ENCODE data around the gene ZNF343. TPM values are rescaled to one million over a fixed set of nuclear protein-coding genes. Genes with fewer than 3 reads are reported as not detected.
"Not testable (repeated sequence)": the region's sequence is repeated elsewhere in the genome, so short reads cannot be mapped to it uniquely, and the experiment has no call there.

ZNF343 gene
- total RNA-seq, 1 donor from 2014 or later = 12.5 TPM

DNA sequence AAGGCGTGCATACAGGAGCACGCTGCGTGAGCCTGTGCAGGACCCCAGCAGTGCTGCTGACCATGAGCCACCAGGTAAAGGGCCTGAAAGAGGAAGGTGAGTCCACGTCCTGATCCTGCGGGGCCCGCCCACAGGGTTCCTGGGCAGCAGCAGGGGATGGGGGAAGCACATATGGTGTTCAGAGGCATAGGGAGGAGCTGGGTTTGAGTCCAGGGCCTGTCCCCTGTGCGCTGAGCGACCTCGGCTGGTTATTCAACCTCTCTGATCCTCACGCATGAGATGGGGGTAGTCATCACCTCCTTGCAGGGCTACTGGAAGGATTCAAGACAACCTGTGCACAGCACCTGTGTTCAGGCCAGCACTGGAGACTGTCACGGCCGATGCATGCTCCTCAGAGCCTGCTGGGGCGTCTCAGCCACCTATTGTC is 27.9 kb upstream of the ZNF343 start, which contains the start of gene TMC2:
Gene TMC2 (plus strand): TSS at position 14 of the 427 bp plus-strand sequence. CDS start 49 bp downstream, at position 63.
- Histone ChIP-seq H3K27me3 (ENCODE audit: control insufficient read depth in 3 of 3, insufficient read depth in 3 of 3, low read length in 3 of 3) (peaks cover 23 to 28% (median 23%) of the 10 kb centered on the region in 3 donors), H3K9me3 (ENCODE audit: control insufficient read depth in 3 of 3, low read length in 3 of 3) (no peaks in the 10 kb centered on the region), H3K36me3 (ENCODE audit: control insufficient read depth in 3 of 3, insufficient read depth in 3 of 3, low read length in 3 of 3) (no peaks in the 10 kb centered on the region), H3K4me3 (ENCODE audit: low read length in 3 of 3) (no peak within 1 kb of the TSS), H3K9ac (ENCODE audit: low read depth in 1 of 3, low read length in 3 of 3) (no peak within 1 kb of the TSS), H3K4me1 (ENCODE audit: control insufficient read depth in 3 of 3, insufficient read depth in 3 of 3, low read length in 3 of 3) (peaks cover 0 to 2% (median 0%) of the 10 kb centered on the region in 3 donors), H3K27ac (ENCODE audit: low read depth, low read length) (no peak within 1 kb of the TSS)

- no peak overlapping the region for H3K9ac ChIP-seq (ENCODE audit: low read depth in 1 of 3, low read length in 3 of 3)
- no peaks in the 10 kb centered on the region for H3K9me3 ChIP-seq (ENCODE audit: control insufficient read depth in 3 of 3, low read length in 3 of 3)
- H3K4me1 ChIP-seq (ENCODE audit: control insufficient read depth in 3 of 3, insufficient read depth in 3 of 3, low read length in 3 of 3) = peaks cover 0 to 2% (median 0%) of the 10 kb centered on the region in 3 donors
- H3K4me3 ChIP-seq (ENCODE audit: low read length in 3 of 3) = no peak overlapping the region
- no peaks in the 10 kb centered on the region for H3K36me3 ChIP-seq (ENCODE audit: control insufficient read depth in 3 of 3, insufficient read depth in 3 of 3, low read length in 3 of 3)
- peaks cover 22 to 28% (median 23%) of the 10 kb centered on the region in 3 donors for H3K27me3 ChIP-seq (ENCODE audit: control insufficient read depth in 3 of 3, insufficient read depth in 3 of 3, low read length in 3 of 3)
- H3K27ac ChIP-seq (ENCODE audit: low read depth, low read length) = no peak overlapping the region
These were observed 27.2 kb upstream of the ZNF343 start for GRCh38 chr20:2535711-2536559.

DNA sequence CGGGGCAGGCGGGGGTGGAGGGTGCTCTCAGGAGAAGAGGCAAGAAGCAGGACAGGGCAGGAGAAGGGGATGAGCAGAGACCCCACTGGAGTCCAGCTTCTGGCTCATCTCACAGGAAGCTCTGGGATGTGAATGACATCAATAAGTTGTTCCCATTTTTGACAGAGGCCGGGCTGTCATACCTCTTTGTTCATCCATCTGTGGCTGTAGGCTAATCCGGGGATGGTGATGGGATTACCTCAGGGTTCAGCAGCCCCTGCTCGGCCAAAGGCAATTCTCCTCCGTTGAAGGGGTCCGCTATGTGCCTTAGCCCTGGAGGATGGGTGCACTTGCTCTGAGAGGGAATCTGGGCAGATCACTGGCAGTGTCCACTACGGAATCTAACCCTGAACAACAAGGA is 24.4 kb upstream of the ZNF343 start:
- Histone ChIP-seq H3K27me3 (ENCODE audit: control insufficient read depth in 3 of 3, insufficient read depth in 3 of 3, low read length in 3 of 3) (peaks cover 10 to 26% (median 21%) of the 10 kb centered on the region in 3 donors), H3K27ac (ENCODE audit: low read depth, low read length) (no peak overlapping the region), H3K9ac (ENCODE audit: low read depth in 1 of 3, low read length in 3 of 3) (no peak overlapping the region), H3K4me3 (ENCODE audit: low read length in 3 of 3) (no peak overlapping the region), H3K9me3 (ENCODE audit: control insufficient read depth in 3 of 3, low read length in 3 of 3) (no peaks in the 10 kb centered on the region), H3K4me1 (ENCODE audit: control insufficient read depth in 3 of 3, insufficient read depth in 3 of 3, low read length in 3 of 3) (no peaks in the 10 kb centered on the region), H3K36me3 (ENCODE audit: control insufficient read depth in 3 of 3, insufficient read depth in 3 of 3, low read length in 3 of 3) (no peaks in the 10 kb centered on the region)

GRCh38 chr20:2528671-2529271 is 20.1 kb upstream of the ZNF343 start:
- H3K4me1 ChIP-seq (ENCODE audit: control insufficient read depth in 3 of 3, insufficient read depth in 3 of 3, low read length in 3 of 3) = peaks cover 5 to 15% (median 14%) of the 10 kb centered on the region in 3 donors

DNA sequence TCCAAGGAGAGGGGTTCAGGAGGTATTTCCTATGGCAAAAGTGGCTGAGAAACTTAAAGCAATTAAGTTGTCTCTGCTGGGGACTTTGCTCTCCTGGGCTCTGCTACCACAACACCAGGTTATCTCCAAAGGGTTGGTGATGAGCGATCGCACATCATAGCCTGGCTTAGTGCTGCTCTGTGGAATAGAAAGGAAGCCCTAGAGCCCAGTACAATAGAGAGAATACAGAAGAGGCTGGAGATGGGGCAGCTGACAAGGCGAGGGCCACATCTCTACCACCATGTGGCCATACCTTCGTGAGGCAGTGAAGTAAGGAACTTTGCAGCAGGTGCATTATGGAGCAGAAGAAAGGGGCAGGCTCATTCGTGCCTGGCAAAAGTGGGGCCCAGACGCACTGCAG is 19.0 kb upstream of the ZNF343 start:
- no peak overlapping the region for H3K9ac ChIP-seq (ENCODE audit: low read depth in 1 of 3, low read length in 3 of 3)
- H3K36me3 ChIP-seq (ENCODE audit: control insufficient read depth in 3 of 3, insufficient read depth in 3 of 3, low read length in 3 of 3) = no peaks in the 10 kb centered on the region
- H3K9me3 ChIP-seq (ENCODE audit: control insufficient read depth in 3 of 3, low read length in 3 of 3) = no peaks in the 10 kb centered on the region
- H3K4me3 ChIP-seq (ENCODE audit: low read length in 3 of 3) = no peak overlapping the region
- peaks cover 5 to 16% (median 14%) of the 10 kb centered on the region in 3 donors for H3K4me1 ChIP-seq (ENCODE audit: control insufficient read depth in 3 of 3, insufficient read depth in 3 of 3, low read length in 3 of 3)
- H3K27ac ChIP-seq (ENCODE audit: low read depth, low read length) = no peak overlapping the region
- H3K27me3 ChIP-seq (ENCODE audit: control insufficient read depth in 3 of 3, insufficient read depth in 3 of 3, low read length in 3 of 3) = peaks cover 0 to 20% (median 0%) of the 10 kb centered on the region in 3 donors

More at GRCh38 chr20:2528671-2529271, 20.1 kb upstream of the ZNF343 start:
- no peaks in the 10 kb centered on the region for H3K36me3 ChIP-seq (ENCODE audit: control insufficient read depth in 3 of 3, insufficient read depth in 3 of 3, low read length in 3 of 3)
- no peak overlapping the region for H3K27ac ChIP-seq (ENCODE audit: low read depth, low read length)
- H3K9ac ChIP-seq (ENCODE audit: low read depth in 1 of 3, low read length in 3 of 3) = no peak overlapping the region
- no peaks in the 10 kb centered on the region for H3K9me3 ChIP-seq (ENCODE audit: control insufficient read depth in 3 of 3, low read length in 3 of 3)
- peaks cover 0 to 18% (median 2%) of the 10 kb centered on the region in 3 donors for H3K27me3 ChIP-seq (ENCODE audit: control insufficient read depth in 3 of 3, insufficient read depth in 3 of 3, low read length in 3 of 3)
- H3K4me3 ChIP-seq (ENCODE audit: low read length in 3 of 3) = no peak overlapping the region

DNA sequence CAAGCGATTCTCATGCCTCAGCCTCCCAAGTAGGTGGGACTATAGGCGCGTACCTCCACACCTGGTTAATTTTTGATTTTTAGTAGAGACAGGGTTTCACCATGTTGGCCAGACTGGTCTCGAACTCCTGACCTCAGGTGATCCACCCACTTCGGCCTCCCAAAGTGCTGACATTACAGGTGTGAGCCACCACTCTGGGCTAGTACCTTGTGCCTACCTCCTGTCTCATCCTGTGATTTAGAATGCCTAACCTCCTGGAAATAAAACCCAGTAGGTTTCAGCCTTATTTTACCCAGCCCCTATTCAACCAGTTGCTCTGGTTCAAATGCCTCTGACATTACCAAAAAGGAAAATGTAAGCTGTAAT is 17.5 kb upstream of the ZNF343 start:
- not testable (repeated sequence) for H3K27ac ChIP-seq (ENCODE audit: low read depth, low read length); H3K9me3 ChIP-seq (ENCODE audit: control insufficient read depth in 3 of 3, low read length in 3 of 3); H3K4me3 ChIP-seq (ENCODE audit: low read length in 3 of 3); H3K36me3 ChIP-seq (ENCODE audit: control insufficient read depth in 3 of 3, insufficient read depth in 3 of 3, low read length in 3 of 3); H3K9ac ChIP-seq (ENCODE audit: low read depth in 1 of 3, low read length in 3 of 3)
- peaks cover 5 to 16% (median 14%) of the 10 kb centered on the region in 3 donors for H3K4me1 ChIP-seq (ENCODE audit: control insufficient read depth in 3 of 3, insufficient read depth in 3 of 3, low read length in 3 of 3)
- peaks cover 0 to 25% (median 4%) of the 10 kb centered on the region in 3 donors for H3K27me3 ChIP-seq (ENCODE audit: control insufficient read depth in 3 of 3, insufficient read depth in 3 of 3, low read length in 3 of 3)

DNA sequence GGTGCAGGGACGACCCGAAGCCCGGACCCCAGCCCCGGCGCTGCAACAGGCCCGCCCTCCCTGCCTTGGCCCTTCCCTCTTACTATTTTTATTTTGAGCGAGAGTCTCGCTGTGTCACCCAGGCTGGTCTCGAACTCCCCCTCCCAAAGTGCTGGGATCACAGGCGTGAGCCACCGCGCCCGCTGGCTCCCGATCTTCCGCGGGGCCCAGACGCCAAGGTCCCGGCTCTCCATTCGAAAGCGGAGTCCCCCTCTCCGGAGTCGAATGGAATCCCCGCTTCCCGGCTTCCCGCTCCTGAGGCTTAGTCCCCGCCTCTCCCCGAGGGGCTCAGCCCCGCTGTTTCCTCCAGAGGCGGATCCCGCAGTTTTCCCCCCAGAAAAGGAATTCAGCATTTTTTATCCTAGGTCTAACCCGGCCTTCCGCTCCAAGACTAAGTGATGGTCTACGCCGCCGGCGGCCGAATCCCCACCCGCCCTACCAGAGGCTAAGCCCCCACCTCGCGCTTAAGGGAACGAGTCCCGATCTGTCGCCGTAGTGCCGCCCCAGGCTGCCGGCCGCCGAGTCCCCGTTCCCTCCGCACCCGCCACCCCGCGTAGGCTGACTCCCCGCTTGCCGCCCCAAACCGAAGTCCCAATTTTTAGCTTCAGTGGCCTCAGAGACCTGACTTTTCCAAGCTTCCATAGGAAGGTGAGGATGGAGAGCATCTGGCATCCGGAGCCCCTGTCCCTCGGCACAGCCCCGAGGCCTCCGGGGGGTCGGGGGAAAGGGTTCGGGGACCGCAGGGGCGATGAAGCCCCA is 16.2 kb upstream of the ZNF343 start:
- Histone ChIP-seq H3K9me3 (ENCODE audit: control insufficient read depth in 3 of 3, low read length in 3 of 3) (no peaks in the 10 kb centered on the region), H3K4me3 (ENCODE audit: low read length in 3 of 3) (peak overlapping the region; percentile 74 to 77 (median 75)), H3K27ac (ENCODE audit: low read depth, low read length) (peak overlapping the region; percentile 86), H3K4me1 (ENCODE audit: control insufficient read depth in 3 of 3, insufficient read depth in 3 of 3, low read length in 3 of 3) (peaks cover 5 to 16% (median 14%) of the 10 kb centered on the region in 3 donors), H3K36me3 (ENCODE audit: control insufficient read depth in 3 of 3, insufficient read depth in 3 of 3, low read length in 3 of 3) (no peaks in the 10 kb centered on the region), H3K27me3 (ENCODE audit: control insufficient read depth in 3 of 3, insufficient read depth in 3 of 3, low read length in 3 of 3) (peaks cover 0 to 23% (median 4%) of the 10 kb centered on the region in 3 donors), H3K9ac (ENCODE audit: low read depth in 1 of 3, low read length in 3 of 3) (peak overlapping the region; percentile 84 to 87 (median 86))

DNA sequence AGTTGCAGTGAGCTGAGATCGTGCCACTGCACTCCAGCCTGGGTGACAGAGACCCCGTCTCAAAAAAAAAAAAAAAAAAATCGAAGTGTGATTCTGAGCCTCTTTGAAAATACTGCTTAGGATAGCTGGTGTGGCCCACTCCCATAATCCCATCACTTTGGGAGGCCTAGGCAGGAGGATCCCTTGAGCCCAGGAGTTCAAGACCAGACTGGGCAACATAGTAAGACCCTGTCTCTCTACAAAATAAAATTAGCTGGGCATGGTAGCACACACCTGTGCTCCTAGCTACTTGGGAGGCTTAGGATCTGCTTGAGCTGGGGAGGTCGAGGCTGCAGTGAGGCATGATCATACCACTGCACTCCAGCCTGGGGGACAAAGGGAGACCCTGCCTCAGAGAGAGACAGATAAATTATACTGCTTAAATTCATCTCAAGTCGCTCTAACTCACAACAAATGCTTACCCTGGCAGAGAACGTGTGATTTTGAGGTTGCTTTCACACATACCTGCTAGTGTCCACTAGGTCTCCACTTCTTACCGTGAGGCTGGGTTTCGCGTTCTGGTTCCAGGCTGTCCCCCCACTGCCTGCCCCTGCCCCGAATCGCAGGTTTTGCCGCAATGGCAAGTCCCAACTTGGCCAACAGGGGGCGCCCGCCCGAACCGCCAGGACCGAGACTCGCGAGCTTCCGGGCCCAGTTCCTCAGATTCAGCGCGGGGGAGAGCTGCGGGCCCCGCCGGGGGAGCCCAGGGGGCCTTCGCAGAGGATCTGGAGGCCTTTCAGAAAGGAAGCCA is 15.4 kb upstream of the ZNF343 start:
- H3K9me3 ChIP-seq (ENCODE audit: control insufficient read depth in 3 of 3, low read length in 3 of 3) = no peaks in the 10 kb centered on the region
- H3K27me3 ChIP-seq (ENCODE audit: control insufficient read depth in 3 of 3, insufficient read depth in 3 of 3, low read length in 3 of 3) = peaks cover 0 to 19% (median 4%) of the 10 kb centered on the region in 3 donors
- H3K4me1 ChIP-seq (ENCODE audit: control insufficient read depth in 3 of 3, insufficient read depth in 3 of 3, low read length in 3 of 3) = peaks cover 5 to 16% (median 14%) of the 10 kb centered on the region in 3 donors
- H3K27ac ChIP-seq (ENCODE audit: low read depth, low read length) = peak overlapping the region; percentile 86
- H3K4me3 ChIP-seq (ENCODE audit: low read length in 3 of 3) = peak overlapping the region; percentile 74 to 77 (median 75)
- peak overlapping the region; percentile 84 to 87 (median 86) for H3K9ac ChIP-seq (ENCODE audit: low read depth in 1 of 3, low read length in 3 of 3)
- no peaks in the 10 kb centered on the region for H3K36me3 ChIP-seq (ENCODE audit: control insufficient read depth in 3 of 3, insufficient read depth in 3 of 3, low read length in 3 of 3)

- not testable (repeated sequence) for H3K9ac ChIP-seq (ENCODE audit: low read depth in 1 of 3, low read length in 3 of 3); H3K4me3 ChIP-seq (ENCODE audit: low read length in 3 of 3); H3K27ac ChIP-seq (ENCODE audit: low read depth, low read length); H3K9me3 ChIP-seq (ENCODE audit: control insufficient read depth in 3 of 3, low read length in 3 of 3); H3K36me3 ChIP-seq (ENCODE audit: control insufficient read depth in 3 of 3, insufficient read depth in 3 of 3, low read length in 3 of 3)
- Histone ChIP-seq H3K4me1 (ENCODE audit: control insufficient read depth in 3 of 3, insufficient read depth in 3 of 3, low read length in 3 of 3) (peaks cover 5 to 16% (median 14%) of the 10 kb centered on the region in 3 donors), H3K27me3 (ENCODE audit: control insufficient read depth in 3 of 3, insufficient read depth in 3 of 3, low read length in 3 of 3) (peaks cover 0 to 19% (median 4%) of the 10 kb centered on the region in 3 donors)
These were observed 14.2 kb upstream of the ZNF343 start for GRCh38 chr20:2522826-2523429.

Data from skeletal muscle tissue (tissue), 4 donors.